LNCaP clone FGC (cell line): ENCODE measurements around the gene UBL5.

Source experiments
- DNase-seq: peaks from one replicate; pipeline ENCODE4 v3.0.0-alpha.2; 2011; ENCODE audit warnings: low read depth
- H3K4me3 ChIP-seq: 2 replicates; pipeline ENCODE4 v1.5.1; 2011; ENCODE audit warnings: mild to moderate bottlenecking, low read depth, low read length, control low read depth
- TF ChIP-seq, protein P1 (sequence below): IDR thresholded peaks from 2 replicates; pipeline ENCODE4 v1.5.1; 2012; ENCODE audit warnings: mild to moderate bottlenecking; ENCODE audit not compliant: control insufficient read depth, insufficient read depth; ENCODE audit errors: extremely low read depth

The UBL5 gene

DNA sequence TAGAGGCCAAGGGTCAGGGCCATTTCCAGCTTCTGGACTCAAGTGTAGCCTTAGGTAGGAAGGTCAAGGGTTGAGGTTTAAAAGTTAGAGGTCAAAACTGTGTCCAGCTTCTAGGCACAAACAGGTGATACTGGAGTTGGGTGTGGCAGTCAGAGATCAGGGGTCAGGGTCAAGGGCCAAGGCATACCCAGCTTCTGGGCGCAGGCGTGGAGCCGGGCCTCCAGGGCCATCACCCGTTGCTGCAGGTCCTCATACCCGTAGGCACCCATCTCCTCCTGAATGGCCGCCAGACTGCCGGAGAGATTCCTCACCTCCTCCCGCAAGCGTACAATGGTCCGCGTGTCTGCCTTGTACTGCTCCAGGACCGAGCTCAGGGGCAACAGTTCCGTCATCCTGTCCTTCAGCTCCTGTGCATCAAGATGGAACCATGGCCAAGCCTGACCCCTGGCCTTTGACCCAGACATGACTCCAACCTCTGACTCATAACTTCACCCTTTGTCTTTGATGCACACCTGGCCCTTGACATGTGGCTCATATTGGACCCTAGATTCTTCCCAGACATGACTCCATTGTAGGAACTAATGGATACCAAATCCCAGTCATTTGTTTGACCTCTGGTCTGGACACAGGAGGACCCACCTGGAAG, 29.5 kb downstream of the UBL5 start:
- no peak for DNase-seq
- no peak overlapping the region for H3K4me3 ChIP-seq
- TF ChIP-seq, protein P1, sequence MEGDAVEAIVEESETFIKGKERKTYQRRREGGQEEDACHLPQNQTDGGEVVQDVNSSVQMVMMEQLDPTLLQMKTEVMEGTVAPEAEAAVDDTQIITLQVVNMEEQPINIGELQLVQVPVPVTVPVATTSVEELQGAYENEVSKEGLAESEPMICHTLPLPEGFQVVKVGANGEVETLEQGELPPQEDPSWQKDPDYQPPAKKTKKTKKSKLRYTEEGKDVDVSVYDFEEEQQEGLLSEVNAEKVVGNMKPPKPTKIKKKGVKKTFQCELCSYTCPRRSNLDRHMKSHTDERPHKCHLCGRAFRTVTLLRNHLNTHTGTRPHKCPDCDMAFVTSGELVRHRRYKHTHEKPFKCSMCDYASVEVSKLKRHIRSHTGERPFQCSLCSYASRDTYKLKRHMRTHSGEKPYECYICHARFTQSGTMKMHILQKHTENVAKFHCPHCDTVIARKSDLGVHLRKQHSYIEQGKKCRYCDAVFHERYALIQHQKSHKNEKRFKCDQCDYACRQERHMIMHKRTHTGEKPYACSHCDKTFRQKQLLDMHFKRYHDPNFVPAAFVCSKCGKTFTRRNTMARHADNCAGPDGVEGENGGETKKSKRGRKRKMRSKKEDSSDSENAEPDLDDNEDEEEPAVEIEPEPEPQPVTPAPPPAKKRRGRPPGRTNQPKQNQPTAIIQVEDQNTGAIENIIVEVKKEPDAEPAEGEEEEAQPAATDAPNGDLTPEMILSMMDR: no peak

DNA sequence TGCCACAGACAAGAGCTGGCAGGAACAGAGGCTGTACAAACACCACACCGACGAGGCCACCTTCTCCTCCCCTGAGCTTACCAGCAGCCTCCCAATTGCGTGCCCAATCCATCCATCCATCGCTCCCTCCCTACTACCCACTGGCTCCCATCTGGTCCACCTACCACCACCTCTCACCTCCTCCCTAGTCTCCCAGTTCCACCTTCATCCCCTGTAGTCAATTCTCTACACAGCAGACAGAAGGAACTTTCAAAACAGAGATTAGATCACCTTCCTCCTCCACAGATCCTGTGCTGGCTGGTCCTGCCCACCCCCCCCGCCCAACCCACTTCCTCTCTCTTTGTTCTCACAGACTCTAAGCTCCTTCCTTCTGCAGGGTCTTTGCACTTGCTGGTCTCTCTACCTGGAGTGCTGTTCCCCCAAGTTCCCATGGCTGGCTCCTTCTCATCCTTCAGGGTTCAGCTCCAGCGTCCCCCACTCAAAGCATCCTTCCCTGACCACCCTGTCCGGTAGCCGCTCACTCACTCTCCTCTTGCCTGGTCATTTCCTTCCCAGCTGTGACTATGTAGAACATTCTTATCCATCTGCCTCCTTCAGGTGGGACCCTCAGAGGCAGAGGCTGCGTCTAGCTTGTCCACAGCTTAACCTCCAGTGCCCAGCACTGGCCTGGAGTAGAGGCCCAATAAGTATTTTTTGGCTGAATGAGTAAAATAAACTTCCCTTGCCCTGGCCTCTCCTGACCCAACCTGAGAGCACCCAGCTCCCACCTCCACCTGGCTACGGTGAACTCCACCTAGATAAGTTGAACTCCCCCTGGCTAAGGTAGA, 30.4 kb downstream of the UBL5 start:
- no peak for DNase-seq
- H3K4me3 ChIP-seq: no peak overlapping the region
- TF ChIP-seq, protein P1: no peak

DNA sequence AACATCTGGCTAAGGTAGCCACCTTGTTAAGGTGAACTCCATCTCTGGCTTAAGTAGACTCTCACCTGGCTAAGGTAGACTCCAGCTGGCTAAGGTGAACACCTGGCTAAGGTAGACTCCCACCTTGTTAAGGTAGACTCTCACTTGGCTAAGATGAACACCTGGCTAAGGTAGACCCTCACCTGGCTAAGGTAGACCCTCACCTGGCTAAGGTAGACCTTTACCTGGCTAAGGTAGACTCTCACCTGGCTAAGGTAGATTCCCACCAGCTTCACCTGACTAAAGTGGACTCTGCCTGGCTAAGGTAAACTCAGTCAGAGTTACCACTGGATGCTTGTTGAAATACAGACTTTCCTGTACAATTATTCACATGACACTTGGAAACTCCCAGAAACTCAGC, 31.0 kb downstream of the UBL5 start:
- TF ChIP-seq, protein P1: no peak
- H3K4me3 ChIP-seq: no peak overlapping the region
- no peak for DNase-seq

DNA sequence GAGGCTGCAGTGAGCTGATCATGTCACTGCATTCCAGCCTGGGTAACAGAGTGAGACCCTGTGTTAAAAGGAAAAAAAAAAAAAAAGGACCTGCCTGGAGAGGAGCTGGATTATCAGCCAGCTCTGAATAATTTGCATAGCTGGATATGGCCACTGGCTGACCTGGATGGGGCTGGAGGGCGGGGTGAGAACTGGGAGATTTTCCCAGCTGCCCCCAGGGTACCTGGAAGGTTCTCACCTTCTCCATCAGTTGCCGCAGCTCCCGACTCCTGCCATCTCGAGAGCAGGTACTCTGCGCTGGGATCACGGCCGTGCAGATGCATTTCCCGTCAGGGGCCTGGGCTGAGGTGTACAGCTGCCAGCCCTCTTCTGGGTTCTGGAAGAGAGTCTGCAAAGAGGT, 32.7 kb downstream of the UBL5 start:
- TF ChIP-seq, protein P1: no peak
- no peak overlapping the region for H3K4me3 ChIP-seq
- no peak for DNase-seq

DNA sequence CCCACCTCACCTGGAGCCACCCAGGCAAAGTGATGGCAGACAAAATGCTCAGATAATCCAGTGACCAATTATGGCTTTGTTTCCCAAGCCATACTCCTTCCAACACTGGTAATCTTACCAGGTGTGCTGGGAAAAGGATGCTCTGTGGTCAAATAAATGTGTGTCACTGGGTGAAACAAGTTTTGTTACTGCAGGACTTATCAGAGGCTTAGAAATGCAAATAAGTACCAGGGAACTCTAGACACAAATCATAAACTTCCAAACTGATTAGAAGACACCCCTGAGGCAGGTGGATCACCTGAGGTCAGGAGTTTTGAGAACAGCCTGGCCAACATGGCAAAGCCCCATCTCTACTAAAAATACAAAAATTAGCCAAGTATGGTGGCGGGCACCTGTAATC, 33.8 kb downstream of the UBL5 start:
- TF ChIP-seq, protein P1: no peak
- DNase-seq: no peak
- H3K4me3 ChIP-seq: no peak overlapping the region

DNA sequence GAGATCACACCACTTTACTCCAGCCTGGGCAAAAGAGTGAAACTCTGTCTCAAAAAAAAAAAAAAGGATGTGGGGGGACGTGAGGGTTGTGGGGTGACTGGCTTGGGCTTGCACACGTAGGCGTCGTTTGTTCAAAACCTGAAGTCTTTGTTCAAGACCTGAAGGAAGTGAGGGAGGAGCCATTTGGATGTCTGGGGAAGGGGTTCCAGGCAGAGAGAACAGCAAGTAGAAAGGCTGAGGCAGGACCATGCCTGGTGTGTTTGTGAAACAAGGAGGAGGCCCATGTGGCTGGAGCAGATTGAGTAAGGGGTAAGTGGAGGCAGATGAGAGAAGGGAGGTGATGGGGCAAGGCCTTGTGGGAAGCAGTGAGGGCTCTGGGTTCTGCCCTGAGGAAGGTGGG, 35.2 kb downstream of the UBL5 start:
- TF ChIP-seq, protein P1: no peak

More for the DNA sequence above, 35.2 kb downstream of the UBL5 start:
- no peak overlapping the region for H3K4me3 ChIP-seq
- no peak for DNase-seq
